Measurements from ENCODE around the gene BRAF.

DNA sequence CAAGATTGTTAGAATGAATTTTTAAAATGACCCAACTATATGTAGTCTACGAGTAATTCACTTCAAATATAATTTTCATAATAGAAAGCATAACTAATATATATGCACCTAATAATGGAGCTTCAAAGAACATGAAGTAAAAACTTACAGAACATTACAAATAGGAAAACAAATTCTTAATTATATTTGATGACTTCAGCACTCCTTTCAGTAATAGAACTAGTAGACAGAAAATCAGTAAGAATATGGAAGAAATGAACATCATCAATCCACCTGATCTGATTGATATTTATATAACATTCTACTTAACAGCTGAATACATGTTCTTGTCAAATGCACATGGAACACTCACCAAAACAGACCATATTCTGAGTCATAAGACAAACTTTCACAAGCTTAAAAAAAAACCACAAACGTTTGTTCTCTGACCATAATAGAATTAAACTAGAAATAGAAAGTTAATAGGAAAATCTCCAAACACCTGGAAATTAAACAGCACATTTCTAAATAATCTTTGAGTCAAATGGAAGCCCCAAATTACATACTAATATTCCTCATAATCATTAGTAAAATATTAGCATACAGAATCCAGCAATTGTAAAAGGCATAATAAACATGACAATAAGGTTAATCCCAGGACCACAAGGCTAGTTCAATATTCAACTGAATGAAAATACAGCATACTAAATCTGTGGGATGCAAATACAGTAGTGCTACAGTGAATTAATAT lies 48.0 kb downstream of the BRAF start:
- TF ChIP-seq, protein P1, sequence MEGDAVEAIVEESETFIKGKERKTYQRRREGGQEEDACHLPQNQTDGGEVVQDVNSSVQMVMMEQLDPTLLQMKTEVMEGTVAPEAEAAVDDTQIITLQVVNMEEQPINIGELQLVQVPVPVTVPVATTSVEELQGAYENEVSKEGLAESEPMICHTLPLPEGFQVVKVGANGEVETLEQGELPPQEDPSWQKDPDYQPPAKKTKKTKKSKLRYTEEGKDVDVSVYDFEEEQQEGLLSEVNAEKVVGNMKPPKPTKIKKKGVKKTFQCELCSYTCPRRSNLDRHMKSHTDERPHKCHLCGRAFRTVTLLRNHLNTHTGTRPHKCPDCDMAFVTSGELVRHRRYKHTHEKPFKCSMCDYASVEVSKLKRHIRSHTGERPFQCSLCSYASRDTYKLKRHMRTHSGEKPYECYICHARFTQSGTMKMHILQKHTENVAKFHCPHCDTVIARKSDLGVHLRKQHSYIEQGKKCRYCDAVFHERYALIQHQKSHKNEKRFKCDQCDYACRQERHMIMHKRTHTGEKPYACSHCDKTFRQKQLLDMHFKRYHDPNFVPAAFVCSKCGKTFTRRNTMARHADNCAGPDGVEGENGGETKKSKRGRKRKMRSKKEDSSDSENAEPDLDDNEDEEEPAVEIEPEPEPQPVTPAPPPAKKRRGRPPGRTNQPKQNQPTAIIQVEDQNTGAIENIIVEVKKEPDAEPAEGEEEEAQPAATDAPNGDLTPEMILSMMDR (IDR thresholded peaks at IDR 0.05) = no peak
- no peak for TF ChIP-seq POLR2A (IDR thresholded peaks at IDR 0.05)

Measured in right lobe of liver (tissue), 4 donors.